ENCODE data around the gene DNAJC4. TPM values are rescaled to one million over a fixed set of nuclear protein-coding genes. Genes with fewer than 3 reads are reported as not detected.

DNAJC4 gene
- total RNA-seq, 1 donor from 2014 or later, result 48.2 TPM

GRCh38 chr11:64210301-64211020 lies 19.9 kb upstream of the DNAJC4 start:
- H3K4me3 Mint-ChIP-seq, result no peak overlapping the region
- H3K27me3 Mint-ChIP-seq, result no peaks in the 10 kb centered on the region
- no peak for DNase-seq (ENCODE audit: extremely low spot score, unreplicated experiment)
- no peaks in the 10 kb centered on the region for H3K4me1 Mint-ChIP-seq (ENCODE audit: unreplicated experiment)
- H3K9me3 Mint-ChIP-seq, result no peaks in the 10 kb centered on the region
- no peak for TF ChIP-seq CTCF (conservative IDR thresholded peaks at IDR 0.05)
- no peak overlapping the region for H3K27ac Mint-ChIP-seq
- peaks cover 8% of the 10 kb centered on the region for H3K36me3 Mint-ChIP-seq

GRCh38 chr11:64211181-64211872 lies 19.0 kb upstream of the DNAJC4 start:
- no peak overlapping the region for H3K4me3 Mint-ChIP-seq
- no peaks in the 10 kb centered on the region for H3K9me3 Mint-ChIP-seq

GRCh38 chr11:64216879-64217278 lies 13.5 kb upstream of the DNAJC4 start:
- no peaks in the 10 kb centered on the region for H3K9me3 Mint-ChIP-seq

More at GRCh38 chr11:64211181-64211872, 19.0 kb upstream of the DNAJC4 start:
- no peaks in the 10 kb centered on the region for H3K27me3 Mint-ChIP-seq
- no peak overlapping the region for H3K27ac Mint-ChIP-seq
- no peak for DNase-seq (ENCODE audit: extremely low spot score, unreplicated experiment)
- no peak for TF ChIP-seq CTCF (conservative IDR thresholded peaks at IDR 0.05)
- H3K36me3 Mint-ChIP-seq, result peaks cover 8% of the 10 kb centered on the region
- no peaks in the 10 kb centered on the region for H3K4me1 Mint-ChIP-seq (ENCODE audit: unreplicated experiment)

GRCh38 chr11:64218628-64219353 lies 11.6 kb upstream of the DNAJC4 start:
- Mint-ChIP-seq H3K27ac (no peak overlapping the region), H3K27me3 (no peaks in the 10 kb centered on the region), H3K9me3 (no peaks in the 10 kb centered on the region), H3K4me1 (ENCODE audit: unreplicated experiment) (no peaks in the 10 kb centered on the region), H3K36me3 (peaks cover 4% of the 10 kb centered on the region), H3K4me3 (no peak overlapping the region)
- no peak for DNase-seq (ENCODE audit: extremely low spot score, unreplicated experiment)
- no peak for TF ChIP-seq CTCF (conservative IDR thresholded peaks at IDR 0.05)

More at GRCh38 chr11:64216879-64217278, 13.5 kb upstream of the DNAJC4 start:
- DNase-seq (ENCODE audit: extremely low spot score, unreplicated experiment), result no peak
- Mint-ChIP-seq H3K27me3 (no peaks in the 10 kb centered on the region), H3K27ac (no peak overlapping the region), H3K4me3 (no peak overlapping the region), H3K4me1 (ENCODE audit: unreplicated experiment) (no peaks in the 10 kb centered on the region), H3K36me3 (peaks cover 8% of the 10 kb centered on the region)
- TF ChIP-seq CTCF (conservative IDR thresholded peaks at IDR 0.05), result no peak

- no peaks in the 10 kb centered on the region for H3K4me1 Mint-ChIP-seq (ENCODE audit: unreplicated experiment)
- peaks cover 4% of the 10 kb centered on the region for H3K36me3 Mint-ChIP-seq
- H3K27ac Mint-ChIP-seq, result no peak overlapping the region
- H3K27me3 Mint-ChIP-seq, result no peaks in the 10 kb centered on the region
- no peak overlapping the region for H3K4me3 Mint-ChIP-seq
- no peak for DNase-seq (ENCODE audit: extremely low spot score, unreplicated experiment)
- no peak for TF ChIP-seq CTCF (conservative IDR thresholded peaks at IDR 0.05)
- H3K9me3 Mint-ChIP-seq, result no peaks in the 10 kb centered on the region
Observed at GRCh38 chr11:64219354-64219684, 11.0 kb upstream of the DNAJC4 start.

Measured in type B pancreatic cell (in vitro differentiated cells).